ENCODE measurements around the gene FAM193B. TPM values are rescaled to one million over a fixed set of nuclear protein-coding genes. Genes with fewer than 3 reads are reported as not detected.

Gene FAM193B
- total and polyA plus RNA-seq, 9 of the 15 experiments (the other 6 are each of a cell fraction or from before 2014, with no cell fraction given): 4.4 to 76.4 (median 37.3) TPM

DNA sequence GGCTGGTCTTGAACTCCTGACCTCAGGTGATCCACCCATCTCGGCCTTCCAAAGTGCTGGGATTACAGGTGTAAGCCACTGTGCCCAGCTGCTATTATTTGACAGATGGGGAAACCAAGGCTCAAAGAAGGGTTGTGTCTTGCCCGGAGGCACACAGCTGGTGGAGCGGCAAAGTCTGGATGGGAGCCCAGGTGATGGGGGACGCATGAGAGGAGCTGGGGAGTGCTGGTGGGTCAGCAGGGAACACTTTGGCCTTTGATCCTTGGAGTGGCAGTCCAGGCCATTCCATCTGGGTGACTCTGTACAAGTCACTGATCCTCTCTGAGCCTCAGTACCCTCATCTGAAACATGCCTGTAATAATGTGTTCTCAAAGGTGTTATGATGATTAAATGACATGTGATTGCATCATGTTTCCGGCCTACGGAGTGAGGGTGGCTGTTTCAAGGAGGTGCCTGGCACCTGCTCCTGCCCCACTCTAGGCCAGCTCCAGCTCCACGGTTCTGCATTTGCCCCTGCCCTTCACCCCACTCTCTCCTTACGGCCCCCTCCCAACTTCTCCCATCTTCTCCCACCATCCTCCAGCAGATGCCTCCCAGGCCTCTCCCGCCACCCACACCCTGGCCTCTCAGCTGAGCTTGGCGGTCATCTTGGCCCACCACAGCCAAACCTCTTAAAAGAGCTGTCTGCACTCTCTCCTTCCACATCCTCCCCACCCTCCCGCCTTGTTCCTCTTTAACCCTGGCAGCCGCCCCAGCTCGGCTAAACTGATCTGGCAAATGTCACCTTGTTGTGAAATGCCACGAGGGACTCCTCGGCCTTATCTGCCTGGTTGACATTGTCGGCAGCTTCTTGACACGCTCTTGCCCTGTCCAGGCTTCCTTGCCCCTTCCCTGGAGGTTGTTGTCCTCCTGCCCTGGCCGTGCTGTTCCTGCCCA, 75.4 kb downstream of the FAM193B start (continued):
- TF ChIP-seq HNRNPK (IDR thresholded peaks at IDR 0.05; ENCODE audit: low read depth, low read length, poor library complexity, severe bottlenecking) (no peak), GABPB1 (CRISPR knock-in tag; IDR thresholded peaks at IDR 0.05) (no peak), HOXB6 (CRISPR knock-in tag; IDR thresholded peaks at IDR 0.05; ENCODE audit: borderline replicate concordance) (no peak), CSDE1 (IDR thresholded peaks at IDR 0.05) (no peak), SMAD4 (CRISPR knock-in tag; conservative IDR thresholded peaks at IDR 0.05) (peak; percentile 93)
- TF ChIP-seq, protein P1, sequence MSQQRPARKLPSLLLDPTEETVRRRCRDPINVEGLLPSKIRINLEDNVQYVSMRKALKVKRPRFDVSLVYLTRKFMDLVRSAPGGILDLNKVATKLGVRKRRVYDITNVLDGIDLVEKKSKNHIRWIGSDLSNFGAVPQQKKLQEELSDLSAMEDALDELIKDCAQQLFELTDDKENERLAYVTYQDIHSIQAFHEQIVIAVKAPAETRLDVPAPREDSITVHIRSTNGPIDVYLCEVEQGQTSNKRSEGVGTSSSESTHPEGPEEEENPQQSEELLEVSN (IDR thresholded peaks at IDR 0.05; ENCODE audit: borderline replicate concordance in 1 of 2, extremely low read depth in 1 of 2, insufficient read depth in 1 of 2, insufficient read length in 1 of 2, low read depth in 1 of 2, low read length in 1 of 2, poor library complexity in 1 of 2, severe bottlenecking in 1 of 2): no peak
- TF ChIP-seq, protein P2, sequence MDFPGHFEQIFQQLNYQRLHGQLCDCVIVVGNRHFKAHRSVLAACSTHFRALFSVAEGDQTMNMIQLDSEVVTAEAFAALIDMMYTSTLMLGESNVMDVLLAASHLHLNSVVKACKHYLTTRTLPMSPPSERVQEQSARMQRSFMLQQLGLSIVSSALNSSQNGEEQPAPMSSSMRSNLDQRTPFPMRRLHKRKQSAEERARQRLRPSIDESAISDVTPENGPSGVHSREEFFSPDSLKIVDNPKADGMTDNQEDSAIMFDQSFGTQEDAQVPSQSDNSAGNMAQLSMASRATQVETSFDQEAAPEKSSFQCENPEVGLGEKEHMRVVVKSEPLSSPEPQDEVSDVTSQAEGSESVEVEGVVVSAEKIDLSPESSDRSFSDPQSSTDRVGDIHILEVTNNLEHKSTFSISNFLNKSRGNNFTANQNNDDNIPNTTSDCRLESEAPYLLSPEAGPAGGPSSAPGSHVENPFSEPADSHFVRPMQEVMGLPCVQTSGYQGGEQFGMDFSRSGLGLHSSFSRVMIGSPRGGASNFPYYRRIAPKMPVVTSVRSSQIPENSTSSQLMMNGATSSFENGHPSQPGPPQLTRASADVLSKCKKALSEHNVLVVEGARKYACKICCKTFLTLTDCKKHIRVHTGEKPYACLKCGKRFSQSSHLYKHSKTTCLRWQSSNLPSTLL (IDR thresholded peaks at IDR 0.05): no peak
- TF ChIP-seq, protein P3, sequence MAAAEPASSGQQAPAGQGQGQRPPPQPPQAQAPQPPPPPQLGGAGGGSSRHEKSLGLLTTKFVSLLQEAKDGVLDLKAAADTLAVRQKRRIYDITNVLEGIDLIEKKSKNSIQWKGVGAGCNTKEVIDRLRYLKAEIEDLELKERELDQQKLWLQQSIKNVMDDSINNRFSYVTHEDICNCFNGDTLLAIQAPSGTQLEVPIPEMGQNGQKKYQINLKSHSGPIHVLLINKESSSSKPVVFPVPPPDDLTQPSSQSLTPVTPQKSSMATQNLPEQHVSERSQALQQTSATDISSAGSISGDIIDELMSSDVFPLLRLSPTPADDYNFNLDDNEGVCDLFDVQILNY (CRISPR knock-in tag; IDR thresholded peaks at IDR 0.05): no peak
- TF ChIP-seq, protein P4, sequence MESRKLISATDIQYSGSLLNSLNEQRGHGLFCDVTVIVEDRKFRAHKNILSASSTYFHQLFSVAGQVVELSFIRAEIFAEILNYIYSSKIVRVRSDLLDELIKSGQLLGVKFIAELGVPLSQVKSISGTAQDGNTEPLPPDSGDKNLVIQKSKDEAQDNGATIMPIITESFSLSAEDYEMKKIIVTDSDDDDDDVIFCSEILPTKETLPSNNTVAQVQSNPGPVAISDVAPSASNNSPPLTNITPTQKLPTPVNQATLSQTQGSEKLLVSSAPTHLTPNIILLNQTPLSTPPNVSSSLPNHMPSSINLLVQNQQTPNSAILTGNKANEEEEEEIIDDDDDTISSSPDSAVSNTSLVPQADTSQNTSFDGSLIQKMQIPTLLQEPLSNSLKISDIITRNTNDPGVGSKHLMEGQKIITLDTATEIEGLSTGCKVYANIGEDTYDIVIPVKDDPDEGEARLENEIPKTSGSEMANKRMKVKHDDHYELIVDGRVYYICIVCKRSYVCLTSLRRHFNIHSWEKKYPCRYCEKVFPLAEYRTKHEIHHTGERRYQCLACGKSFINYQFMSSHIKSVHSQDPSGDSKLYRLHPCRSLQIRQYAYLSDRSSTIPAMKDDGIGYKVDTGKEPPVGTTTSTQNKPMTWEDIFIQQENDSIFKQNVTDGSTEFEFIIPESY (CRISPR knock-in tag; IDR thresholded peaks at IDR 0.05): peak; percentile 61

All from K562 (cell line).